Breast epithelium (tissue), 4 donors: Measurements from ENCODE around the gene ERG28. TPM values are rescaled to one million over a fixed set of nuclear protein-coding genes. Genes with fewer than 3 reads are reported as not detected.

Experiments
- DNase-seq, 2 donors: peaks; one replicate each; pipeline ENCODE4 v3.0.0-alpha.2; 2019; ENCODE audit warnings: low spot score in 2 of 2
- H3K27ac ChIP-seq, 2 donors: fragments of 200-600 bp; sonication (generic) in 1 of 2; one replicate each; pipeline ENCODE4 v1.5.1; 2016 to 2019; ENCODE audit warnings: mild to moderate bottlenecking in 1 of 2
- H3K27me3 ChIP-seq, 2 donors: fragments of 200-600 bp; sonication (generic) in 1 of 2; one replicate each; pipeline versions ENCODE4 v1.5.1 to v1.6.0; 2017 to 2019; ENCODE audit warnings: control low read depth in 1 of 2, mild to moderate bottlenecking in 1 of 2
- H3K36me3 ChIP-seq: fragments of 200-600 bp; one replicate; pipeline ENCODE4 v1.5.1; 2019
- H3K4me1 ChIP-seq, 2 donors: fragments of 200-600 bp; sonication (generic); one replicate each; pipeline ENCODE4 v1.5.1; 2016 to 2019; ENCODE audit warnings: control low read depth in 1 of 2
- H3K4me3 ChIP-seq, 3 donors: fragments of 200-600 bp; sonication (generic); 1 replicate in 2 of 3; 2 replicates in 1 of 3; pipeline ENCODE4 v1.5.1; 2016 to 2019; ENCODE audit warnings: mild to moderate bottlenecking in 3 of 3, moderate library complexity in 2 of 3
- H3K9me3 ChIP-seq, 2 donors: fragments of 200-600 bp; sonication (generic) in 1 of 2; one replicate each; pipeline ENCODE4 v1.5.1; 2016 to 2019; ENCODE audit warnings: control low read depth in 1 of 2
- POLR2A ChIP-seq: fragments of 450-650 bp; IDR thresholded peaks from one replicate; pipeline ENCODE4 v1.6.1; 2016; ENCODE audit warnings: antibody characterized with exemption, mild to moderate bottlenecking, moderate library complexity
- POLR2AphosphoS5 ChIP-seq, 3 donors: sonication (generic); formaldehyde crosslinking; IDR thresholded peaks; one replicate each; pipeline ENCODE4 v1.6.1; 2017; ENCODE audit warnings: antibody characterized with exemption in 3 of 3
- intact Hi-C: fragments of 100-400 bp; cut with DNase I; formaldehyde crosslinking; loops from one replicate; pipeline ENCODE4 v1.15.1; 2023; ENCODE audit warnings: low total_unique reads
- total RNA-seq, 3 donors: library from RNA; depleted of rRNA; stranded (reverse); fragments of >200 nt; gene quantifications; one replicate each; pipeline ENCODE4 v1.1.0, GENCODE V29; 2016
- TF ChIP-seq, protein P1 (sequence below), 3 donors: fragments of 450-650 bp; IDR thresholded peaks; one replicate each; pipeline ENCODE4 v1.5.1; 2016 to 2017; ENCODE audit warnings: antibody characterized with exemption in 3 of 3, mild to moderate bottlenecking in 3 of 3, moderate library complexity in 3 of 3

Gene ERG28
- total RNA-seq, 3 donors from 2014 or later, result 4.5 to 9.7 (median 5.9) TPM

GRCh38 chr14:75649337-75649736, 11.3 kb downstream of the ERG28 start:
- TF ChIP-seq POLR2A, result no peak
- TF ChIP-seq, protein P1, sequence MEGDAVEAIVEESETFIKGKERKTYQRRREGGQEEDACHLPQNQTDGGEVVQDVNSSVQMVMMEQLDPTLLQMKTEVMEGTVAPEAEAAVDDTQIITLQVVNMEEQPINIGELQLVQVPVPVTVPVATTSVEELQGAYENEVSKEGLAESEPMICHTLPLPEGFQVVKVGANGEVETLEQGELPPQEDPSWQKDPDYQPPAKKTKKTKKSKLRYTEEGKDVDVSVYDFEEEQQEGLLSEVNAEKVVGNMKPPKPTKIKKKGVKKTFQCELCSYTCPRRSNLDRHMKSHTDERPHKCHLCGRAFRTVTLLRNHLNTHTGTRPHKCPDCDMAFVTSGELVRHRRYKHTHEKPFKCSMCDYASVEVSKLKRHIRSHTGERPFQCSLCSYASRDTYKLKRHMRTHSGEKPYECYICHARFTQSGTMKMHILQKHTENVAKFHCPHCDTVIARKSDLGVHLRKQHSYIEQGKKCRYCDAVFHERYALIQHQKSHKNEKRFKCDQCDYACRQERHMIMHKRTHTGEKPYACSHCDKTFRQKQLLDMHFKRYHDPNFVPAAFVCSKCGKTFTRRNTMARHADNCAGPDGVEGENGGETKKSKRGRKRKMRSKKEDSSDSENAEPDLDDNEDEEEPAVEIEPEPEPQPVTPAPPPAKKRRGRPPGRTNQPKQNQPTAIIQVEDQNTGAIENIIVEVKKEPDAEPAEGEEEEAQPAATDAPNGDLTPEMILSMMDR (IDR thresholded peaks at IDR 0.05), result no peak
- no peak for TF ChIP-seq POLR2AphosphoS5 (IDR thresholded peaks at IDR 0.05)
- H3K4me1 ChIP-seq, result no peaks in the 10 kb centered on the region
- no peak overlapping the region for H3K27ac ChIP-seq
- no peaks in the 10 kb centered on the region for H3K9me3 ChIP-seq
- H3K27me3 ChIP-seq, result no peaks in the 10 kb centered on the region
- DNase-seq, result no peak
- intact Hi-C loops, result no loop called here
- H3K36me3 ChIP-seq, result no peaks in the 10 kb centered on the region
- H3K4me3 ChIP-seq, result no peak overlapping the region

GRCh38 chr14:75648066-75648838, 12.4 kb downstream of the ERG28 start:
- intact Hi-C loops, result no loop called here
- Histone ChIP-seq H3K9me3 (no peaks in the 10 kb centered on the region), H3K36me3 (no peaks in the 10 kb centered on the region), H3K4me1 (no peaks in the 10 kb centered on the region), H3K4me3 (no peak overlapping the region), H3K27ac (no peak overlapping the region), H3K27me3 (no peaks in the 10 kb centered on the region)
- peak in 2 of 3 donors; percentile 34 to 37 for TF ChIP-seq POLR2AphosphoS5 (IDR thresholded peaks at IDR 0.05)
- TF ChIP-seq, protein P1 (IDR thresholded peaks at IDR 0.05), result no peak
- TF ChIP-seq POLR2A, result no peak
- peak; percentile 30 to 63 for DNase-seq

- Histone ChIP-seq H3K4me1 (no peaks in the 10 kb centered on the region), H3K27ac (no peak overlapping the region), H3K36me3 (no peaks in the 10 kb centered on the region), H3K9me3 (no peaks in the 10 kb centered on the region), H3K4me3 (no peak overlapping the region), H3K27me3 (no peaks in the 10 kb centered on the region)
- TF ChIP-seq, protein P1 (IDR thresholded peaks at IDR 0.05), result no peak
- TF ChIP-seq POLR2A (no peak), POLR2AphosphoS5 (IDR thresholded peaks at IDR 0.05) (no peak)
- intact Hi-C loops, result no loop called here
- DNase-seq, result no peak
Observed at GRCh38 chr14:75647640-75648039, 13.0 kb downstream of the ERG28 start.

- Histone ChIP-seq H3K27ac (no peak overlapping the region), H3K27me3 (no peaks in the 10 kb centered on the region), H3K4me1 (no peaks in the 10 kb centered on the region), H3K36me3 (no peaks in the 10 kb centered on the region), H3K4me3 (no peak overlapping the region), H3K9me3 (no peaks in the 10 kb centered on the region)
- intact Hi-C loops, result no loop called here
- no peak for DNase-seq
- no peak for TF ChIP-seq POLR2AphosphoS5 (IDR thresholded peaks at IDR 0.05)
- TF ChIP-seq, protein P1 (IDR thresholded peaks at IDR 0.05), result no peak
Observed at GRCh38 chr14:75646762-75647161, 13.9 kb downstream of the ERG28 start.

GRCh38 chr14:75645056-75645455, 15.6 kb downstream of the ERG28 start:
- no peaks in the 10 kb centered on the region for H3K36me3 ChIP-seq
- TF ChIP-seq POLR2AphosphoS5 (IDR thresholded peaks at IDR 0.05) (no peak), POLR2A (no peak)
- TF ChIP-seq, protein P1 (IDR thresholded peaks at IDR 0.05), result no peak
- no peak overlapping the region for H3K27ac ChIP-seq
- intact Hi-C loops, result no loop called here
- no peaks in the 10 kb centered on the region for H3K4me1 ChIP-seq
- no peak for DNase-seq
- H3K27me3 ChIP-seq, result no peaks in the 10 kb centered on the region
- H3K4me3 ChIP-seq, result no peak overlapping the region
- no peaks in the 10 kb centered on the region for H3K9me3 ChIP-seq
